GM18502 (cell line): Measurements from ENCODE around the gene SEC61G.

Source experiments
- ATAC-seq: cut with Tn5 transposase; IDR thresholded peaks from one replicate; pipeline ENCODE4 v1.9.1; 2021; ENCODE audit warnings: mild to moderate bottlenecking; ENCODE audit not compliant: unreplicated experiment, poor library complexity

The SEC61G gene

GRCh38 chr7:54758702-54759592, at the start of gene SEC61G:
Gene SEC61G, minus strand, starts transcription at chr7:54759211. Its CDS starts 1,623 bp downstream, at chr7:54757588.
- peak; percentile 91 for ATAC-seq

GRCh38 chr7:54802841-54803240, 43.8 kb upstream of the SEC61G start:
- ATAC-seq: peak; percentile 77

- no peak for ATAC-seq
These were observed 43.1 kb upstream of the SEC61G start for GRCh38 chr7:54802114-54802513.

- ATAC-seq: no peak
These were observed 40.8 kb upstream of the SEC61G start for GRCh38 chr7:54799792-54800191.

GRCh38 chr7:54798530-54798929, 39.5 kb upstream of the SEC61G start:
- ATAC-seq: no peak

GRCh38 chr7:54796853-54797252, 37.8 kb upstream of the SEC61G start:
- ATAC-seq: no peak

GRCh38 chr7:54796150-54796549, 37.1 kb upstream of the SEC61G start:
- no peak for ATAC-seq

GRCh38 chr7:54792383-54792782, 33.4 kb upstream of the SEC61G start:
- ATAC-seq: no peak

GRCh38 chr7:54788664-54789063, 29.7 kb upstream of the SEC61G start:
- ATAC-seq: peak; percentile 95

GRCh38 chr7:54785261-54785660, 26.2 kb upstream of the SEC61G start:
- ATAC-seq: no peak

GRCh38 chr7:54783952-54784351, 24.9 kb upstream of the SEC61G start:
- no peak for ATAC-seq

GRCh38 chr7:54782829-54783228, 23.8 kb upstream of the SEC61G start:
- no peak for ATAC-seq

GRCh38 chr7:54782314-54782713, 23.3 kb upstream of the SEC61G start:
- no peak for ATAC-seq

- ATAC-seq: no peak
These were observed 22.3 kb upstream of the SEC61G start for GRCh38 chr7:54781134-54781920.

- ATAC-seq: no peak
These were observed 21.5 kb upstream of the SEC61G start for GRCh38 chr7:54780490-54780889.

GRCh38 chr7:54778696-54779540, 19.9 kb upstream of the SEC61G start:
- ATAC-seq: no peak

- no peak for ATAC-seq
These were observed 19.2 kb upstream of the SEC61G start for GRCh38 chr7:54778166-54778565.

- no peak for ATAC-seq
These were observed 16.1 kb upstream of the SEC61G start for GRCh38 chr7:54774785-54775740.
